ENCODE data around the gene RHBDF1. TPM values are rescaled to one million over a fixed set of nuclear protein-coding genes. Genes with fewer than 3 reads are reported as not detected.
A peak's percentile ranks its signal among the peaks of the same experiment; 100 is the strongest.
"Not testable (repeated sequence)": the region's sequence is repeated elsewhere in the genome, so short reads cannot be mapped to it uniquely, and the experiment has no call there.

RHBDF1 gene
- total RNA-seq, 1 experiment from 2014 or later = not detected

DNA sequence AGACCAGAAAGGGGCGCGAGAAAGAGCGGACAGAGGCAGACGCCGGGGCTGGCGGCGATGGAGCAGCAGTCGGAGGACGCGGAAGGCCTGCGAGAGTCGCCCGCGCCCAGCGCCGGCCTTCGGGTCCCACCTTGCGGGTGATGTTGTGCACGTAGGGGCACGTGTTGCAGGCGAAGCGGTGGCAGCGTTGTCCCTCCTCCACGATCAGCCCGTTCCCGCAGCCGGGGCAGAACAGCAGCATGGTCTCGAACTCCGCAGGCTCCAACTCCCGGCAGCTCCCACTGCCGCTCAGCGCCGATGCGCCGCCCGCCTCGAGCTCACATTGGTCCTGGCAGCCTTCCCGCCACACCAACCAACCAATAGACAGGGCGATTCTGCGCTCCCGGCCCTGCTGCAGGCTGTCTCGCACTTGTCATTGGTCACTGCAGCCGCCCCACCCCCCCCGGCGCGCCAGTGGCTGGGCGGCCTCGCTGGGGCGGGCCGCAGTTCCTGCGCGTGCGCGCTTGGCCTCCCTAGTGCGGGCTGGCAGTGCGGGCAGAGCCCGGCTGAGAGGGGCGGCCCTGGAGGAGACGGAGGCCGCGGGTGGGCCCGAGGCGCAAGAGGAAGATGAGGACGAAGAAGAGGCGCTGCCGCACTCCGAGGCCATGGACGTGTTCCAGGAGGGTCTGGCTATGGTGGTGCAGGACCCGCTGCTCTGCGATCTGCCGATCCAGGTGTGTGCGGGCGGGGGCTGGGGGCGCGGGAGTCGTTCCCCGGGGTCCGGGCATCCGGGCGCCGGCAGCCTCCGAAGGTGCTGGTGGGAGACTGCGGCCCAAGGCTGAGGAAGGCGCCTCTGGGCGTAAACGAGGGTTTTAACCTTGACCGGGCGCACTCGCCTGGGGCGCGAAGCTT lies 18.8 kb downstream of the RHBDF1 start, which contains the start of the genes POLR3K and SNRNP25:
Gene POLR3K (minus strand): TSS at position 263 of the 891 bp plus-strand sequence. CDS start 22 bp downstream, at position 241.
Gene SNRNP25 (plus strand): TSS at position 483 of the 891 bp plus-strand sequence. CDS start 189 bp downstream, at position 672.
- Histone ChIP-seq H3K79me2 (ENCODE audit: low read length) (peaks cover 57% of the 10 kb centered on the region), H3K4me2 (ENCODE audit: low read depth, low read length, poor library complexity, severe bottlenecking) (peak within 1 kb of the TSS; percentile 99), H3K36me3 (ENCODE audit: insufficient read depth, low read length) (peaks cover 27% of the 10 kb centered on the region), H3K9me2 (replicated peaks; ENCODE audit: insufficient read depth, low read length) (no peaks in the 10 kb centered on the region), H3K4me3 (ENCODE audit: low read length) (peak within 1 kb of the TSS; percentile 99), H3K9ac (ENCODE audit: low read length) (peak within 1 kb of the TSS; percentile 99), H3K9me3 (ENCODE audit: low read length) (no peaks in the 10 kb centered on the region), H3K27me3 (ENCODE audit: low read length) (no peaks in the 10 kb centered on the region), H3K27ac (ENCODE audit: low read length) (peak within 1 kb of the TSS; percentile 70), H2AFZ (ENCODE audit: low read length) (peak within 1 kb of the TSS; percentile 100), H4K20me1 (ENCODE audit: insufficient read depth, low read depth, low read length) (peaks cover 11% of the 10 kb centered on the region), H3K4me1 (ENCODE audit: low read length) (peaks cover 25% of the 10 kb centered on the region)
- peak; percentile 98 for DNase-seq

- Histone ChIP-seq H3K9ac (ENCODE audit: low read length) (no peak overlapping the region), H3K27me3 (ENCODE audit: low read length) (no peaks in the 10 kb centered on the region), H3K4me1 (ENCODE audit: low read length) (peaks cover 25% of the 10 kb centered on the region), H3K9me2 (replicated peaks; ENCODE audit: insufficient read depth, low read length) (no peaks in the 10 kb centered on the region), H3K27ac (ENCODE audit: low read length) (no peak overlapping the region), H4K20me1 (ENCODE audit: insufficient read depth, low read depth, low read length) (peaks cover 16% of the 10 kb centered on the region), H3K9me3 (ENCODE audit: low read length) (no peaks in the 10 kb centered on the region), H3K79me2 (ENCODE audit: low read length) (peaks cover 67% of the 10 kb centered on the region), H3K36me3 (ENCODE audit: insufficient read depth, low read length) (peaks cover 36% of the 10 kb centered on the region), H2AFZ (ENCODE audit: low read length) (no peak overlapping the region), H3K4me3 (ENCODE audit: low read length) (no peak overlapping the region), H3K4me2 (ENCODE audit: low read depth, low read length, poor library complexity, severe bottlenecking) (peak overlapping the region; percentile 12)
- no peak for DNase-seq
Observed at GRCh38 chr16:50769-51591, 21.5 kb downstream of the RHBDF1 start.

GRCh38 chr16:47234-47633 lies 25.2 kb downstream of the RHBDF1 start:
- H3K4me1 ChIP-seq (ENCODE audit: low read length) = peaks cover 9% of the 10 kb centered on the region
- H3K27ac ChIP-seq (ENCODE audit: low read length) = no peak overlapping the region
- H3K4me3 ChIP-seq (ENCODE audit: low read length) = no peak overlapping the region
- H3K4me2 ChIP-seq (ENCODE audit: low read depth, low read length, poor library complexity, severe bottlenecking) = no peak overlapping the region
- peaks cover 60% of the 10 kb centered on the region for H3K36me3 ChIP-seq (ENCODE audit: insufficient read depth, low read length)
- H2AFZ ChIP-seq (ENCODE audit: low read length) = no peak overlapping the region
- peaks cover 48% of the 10 kb centered on the region for H3K79me2 ChIP-seq (ENCODE audit: low read length)
- no peak overlapping the region for H3K9ac ChIP-seq (ENCODE audit: low read length)
- H3K9me3 ChIP-seq (ENCODE audit: low read length) = no peaks in the 10 kb centered on the region
- no peaks in the 10 kb centered on the region for H3K27me3 ChIP-seq (ENCODE audit: low read length)
- DNase-seq = no peak
- H4K20me1 ChIP-seq (ENCODE audit: insufficient read depth, low read depth, low read length) = peaks cover 32% of the 10 kb centered on the region
- no peaks in the 10 kb centered on the region for H3K9me2 ChIP-seq (replicated peaks; ENCODE audit: insufficient read depth, low read length)

DNA sequence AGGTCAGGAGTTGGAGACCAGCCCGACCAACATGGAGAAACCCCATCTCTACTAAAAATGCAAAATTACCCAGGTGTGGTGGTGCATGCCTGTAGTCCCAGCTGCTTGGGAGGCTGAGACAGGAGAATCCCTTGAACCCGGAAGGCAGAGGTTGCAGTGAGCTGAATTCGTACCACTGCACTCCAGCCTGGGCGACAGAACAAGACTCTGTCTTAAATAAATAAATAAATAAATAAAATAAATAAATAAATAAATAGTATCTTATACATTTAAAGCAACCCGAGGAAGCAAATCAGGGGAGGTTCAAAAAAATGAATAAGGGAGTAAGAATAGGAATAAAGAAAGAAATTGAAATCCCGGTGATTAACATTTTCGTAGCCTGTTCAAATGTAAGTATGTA lies 25.9 kb downstream of the RHBDF1 start:
- H3K27ac ChIP-seq (ENCODE audit: low read length); H3K9me2 ChIP-seq (replicated peaks; ENCODE audit: insufficient read depth, low read length); H3K27me3 ChIP-seq (ENCODE audit: low read length); DNase-seq; H2AFZ ChIP-seq (ENCODE audit: low read length); H3K4me2 ChIP-seq (ENCODE audit: low read depth, low read length, poor library complexity, severe bottlenecking); H3K9ac ChIP-seq (ENCODE audit: low read length); H3K4me1 ChIP-seq (ENCODE audit: low read length); H3K9me3 ChIP-seq (ENCODE audit: low read length); H3K4me3 ChIP-seq (ENCODE audit: low read length): not testable (repeated sequence)
- Histone ChIP-seq H4K20me1 (ENCODE audit: insufficient read depth, low read depth, low read length) (peaks cover 34% of the 10 kb centered on the region), H3K79me2 (ENCODE audit: low read length) (peaks cover 41% of the 10 kb centered on the region), H3K36me3 (ENCODE audit: insufficient read depth, low read length) (peaks cover 62% of the 10 kb centered on the region)

DNA sequence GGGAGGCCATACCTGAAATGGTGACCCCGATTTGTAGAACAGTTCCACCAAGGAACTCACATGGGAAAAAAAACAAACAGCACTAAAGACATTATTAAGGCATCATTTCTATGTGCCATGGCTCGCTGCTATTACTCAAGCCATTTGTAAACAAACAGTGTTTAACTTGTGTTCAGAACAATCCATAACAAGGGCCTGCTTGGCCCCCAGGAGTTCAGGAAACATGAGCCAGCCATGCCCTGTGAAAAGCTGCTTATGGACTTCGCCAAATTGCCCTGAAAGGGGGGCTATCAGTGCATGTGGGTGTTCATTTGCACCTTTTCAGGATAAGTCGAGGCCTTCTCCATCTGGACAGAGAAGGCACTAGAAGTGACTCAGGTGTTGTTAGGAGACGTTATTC lies 27.0 kb downstream of the RHBDF1 start:
- H3K27ac ChIP-seq (ENCODE audit: low read length) = no peak overlapping the region
- no peak overlapping the region for H3K4me2 ChIP-seq (ENCODE audit: low read depth, low read length, poor library complexity, severe bottlenecking)
- H3K4me1 ChIP-seq (ENCODE audit: low read length) = no peaks in the 10 kb centered on the region
- H3K9me3 ChIP-seq (ENCODE audit: low read length) = no peaks in the 10 kb centered on the region
- no peak overlapping the region for H3K4me3 ChIP-seq (ENCODE audit: low read length)
- H4K20me1 ChIP-seq (ENCODE audit: insufficient read depth, low read depth, low read length) = peaks cover 28% of the 10 kb centered on the region
- H3K79me2 ChIP-seq (ENCODE audit: low read length) = peaks cover 30% of the 10 kb centered on the region
- no peaks in the 10 kb centered on the region for H3K27me3 ChIP-seq (ENCODE audit: low read length)
- H3K9me2 ChIP-seq (replicated peaks; ENCODE audit: insufficient read depth, low read length) = no peaks in the 10 kb centered on the region
- no peak for DNase-seq
- peaks cover 57% of the 10 kb centered on the region for H3K36me3 ChIP-seq (ENCODE audit: insufficient read depth, low read length)
- no peak overlapping the region for H2AFZ ChIP-seq (ENCODE audit: low read length)
- H3K9ac ChIP-seq (ENCODE audit: low read length) = no peak overlapping the region

DNA sequence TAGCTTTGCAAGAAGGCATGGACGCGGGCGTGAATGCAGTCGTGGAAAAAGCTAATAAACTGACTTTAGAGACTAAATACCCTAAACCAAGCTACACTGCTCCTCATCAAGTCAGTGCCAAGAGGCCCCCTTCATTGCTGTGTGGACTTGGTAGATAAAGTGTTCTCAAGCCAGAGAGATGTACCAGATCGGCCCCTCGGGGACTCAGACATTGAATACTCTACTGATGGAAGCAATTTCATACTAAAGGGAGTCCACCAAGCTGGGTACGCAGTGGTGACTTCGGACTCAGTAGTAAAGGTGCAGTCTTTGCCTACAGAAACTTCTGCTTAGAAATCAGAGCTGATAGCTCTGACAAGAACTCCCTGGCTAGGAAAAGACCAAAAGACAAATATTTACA lies 27.8 kb downstream of the RHBDF1 start:
- Histone ChIP-seq H3K79me2 (ENCODE audit: low read length) (peaks cover 26% of the 10 kb centered on the region), H3K4me3 (ENCODE audit: low read length) (no peak overlapping the region), H3K4me1 (ENCODE audit: low read length) (no peaks in the 10 kb centered on the region), H3K9me2 (replicated peaks; ENCODE audit: insufficient read depth, low read length) (no peaks in the 10 kb centered on the region), H3K9me3 (ENCODE audit: low read length) (no peaks in the 10 kb centered on the region), H3K36me3 (ENCODE audit: insufficient read depth, low read length) (peaks cover 53% of the 10 kb centered on the region), H4K20me1 (ENCODE audit: insufficient read depth, low read depth, low read length) (peaks cover 28% of the 10 kb centered on the region), H3K27me3 (ENCODE audit: low read length) (no peaks in the 10 kb centered on the region), H3K4me2 (ENCODE audit: low read depth, low read length, poor library complexity, severe bottlenecking) (no peak overlapping the region), H3K27ac (ENCODE audit: low read length) (no peak overlapping the region), H3K9ac (ENCODE audit: low read length) (no peak overlapping the region), H2AFZ (ENCODE audit: low read length) (no peak overlapping the region)
- no peak for DNase-seq

DNA sequence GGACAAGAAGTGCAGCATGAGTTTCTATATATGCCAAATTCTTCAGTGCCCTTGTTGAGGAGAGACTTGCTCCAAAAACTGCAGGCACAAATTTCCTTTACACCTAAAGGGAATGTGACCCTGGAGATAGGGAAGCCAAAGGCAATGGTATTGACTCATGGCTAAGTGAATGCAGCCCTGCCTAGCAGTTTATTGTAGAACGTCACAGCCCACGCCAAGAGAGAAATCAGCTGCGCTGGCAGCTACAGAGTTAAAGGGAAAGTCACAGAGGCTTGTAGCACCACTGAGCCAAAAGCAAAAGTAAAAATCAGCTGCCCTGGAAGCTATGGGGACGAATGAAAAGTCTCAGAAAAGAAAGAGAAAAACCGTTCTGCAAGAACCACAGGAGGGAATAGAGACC lies 29.1 kb downstream of the RHBDF1 start:
- Histone ChIP-seq H3K4me3 (ENCODE audit: low read length) (no peak overlapping the region), H3K4me1 (ENCODE audit: low read length) (peaks cover 9% of the 10 kb centered on the region), H4K20me1 (ENCODE audit: insufficient read depth, low read depth, low read length) (peaks cover 28% of the 10 kb centered on the region), H3K9me2 (replicated peaks; ENCODE audit: insufficient read depth, low read length) (no peaks in the 10 kb centered on the region), H2AFZ (ENCODE audit: low read length) (no peak overlapping the region), H3K9ac (ENCODE audit: low read length) (no peak overlapping the region), H3K4me2 (ENCODE audit: low read depth, low read length, poor library complexity, severe bottlenecking) (no peak overlapping the region), H3K27me3 (ENCODE audit: low read length) (no peaks in the 10 kb centered on the region), H3K27ac (ENCODE audit: low read length) (no peak overlapping the region), H3K79me2 (ENCODE audit: low read length) (peaks cover 21% of the 10 kb centered on the region), H3K36me3 (ENCODE audit: insufficient read depth, low read length) (peaks cover 53% of the 10 kb centered on the region), H3K9me3 (ENCODE audit: low read length) (no peaks in the 10 kb centered on the region)
- no peak for DNase-seq

- H3K4me1 ChIP-seq (ENCODE audit: low read length) = peaks cover 9% of the 10 kb centered on the region
- no peak for DNase-seq
- no peaks in the 10 kb centered on the region for H3K9me2 ChIP-seq (replicated peaks; ENCODE audit: insufficient read depth, low read length)
- no peak overlapping the region for H3K4me3 ChIP-seq (ENCODE audit: low read length)
- no peaks in the 10 kb centered on the region for H3K27me3 ChIP-seq (ENCODE audit: low read length)
- H3K36me3 ChIP-seq (ENCODE audit: insufficient read depth, low read length) = peaks cover 50% of the 10 kb centered on the region
- peaks cover 28% of the 10 kb centered on the region for H4K20me1 ChIP-seq (ENCODE audit: insufficient read depth, low read depth, low read length)
- no peaks in the 10 kb centered on the region for H3K9me3 ChIP-seq (ENCODE audit: low read length)
- H3K4me2 ChIP-seq (ENCODE audit: low read depth, low read length, poor library complexity, severe bottlenecking) = no peak overlapping the region
- no peak overlapping the region for H3K9ac ChIP-seq (ENCODE audit: low read length)
- H3K27ac ChIP-seq (ENCODE audit: low read length) = no peak overlapping the region
- H2AFZ ChIP-seq (ENCODE audit: low read length) = no peak overlapping the region
- H3K79me2 ChIP-seq (ENCODE audit: low read length) = peaks cover 18% of the 10 kb centered on the region
Observed at GRCh38 chr16:42691-43090, 29.7 kb downstream of the RHBDF1 start.
